ENCODE results near the gene INTS11. TPM values are rescaled to one million over a fixed set of nuclear protein-coding genes. Genes with fewer than 3 reads are reported as not detected.

Gene INTS11
- total and polyA plus RNA-seq, 2 of the 13 experiments (the other 11 are each of a cell fraction or from before 2014, with no cell fraction given): 52.8 to 94.8 TPM

DNA sequence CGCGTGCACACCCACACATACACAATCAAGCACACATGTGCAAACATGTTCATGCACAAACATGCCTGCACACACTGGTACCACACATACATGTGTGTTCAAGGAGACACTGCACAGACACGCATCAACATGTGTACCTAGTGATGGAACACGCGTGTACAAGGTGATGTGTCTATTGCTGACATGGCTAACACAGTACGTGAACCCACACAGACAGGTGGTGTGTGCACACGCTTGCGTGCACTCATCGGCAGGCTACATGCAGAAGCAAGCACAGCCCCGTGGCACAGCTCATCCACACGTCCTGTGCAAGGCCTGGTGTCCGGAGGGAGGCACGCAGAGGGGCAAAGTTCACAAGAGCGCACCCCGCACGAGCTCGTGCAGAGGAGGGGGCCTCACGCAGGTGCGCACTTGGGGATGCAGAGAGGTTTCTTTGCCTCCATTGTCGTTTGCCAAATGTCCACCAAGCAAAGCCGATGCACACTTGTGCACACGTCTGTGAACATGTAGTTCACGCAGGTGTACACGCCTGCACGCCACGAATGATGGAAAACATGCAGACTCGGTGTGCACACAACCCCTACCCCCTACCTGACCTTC, 17.7 kb downstream of the INTS11 start (continued):
- TF ChIP-seq CREB3 (CRISPR knock-in tag; IDR thresholded peaks at IDR 0.05) (no peak), RFXANK (CRISPR knock-in tag; IDR thresholded peaks at IDR 0.05) (no peak), NONO (IDR thresholded peaks at IDR 0.05) (no peak), NONO (CRISPR knock-in tag; conservative IDR thresholded peaks at IDR 0.05) (peak; percentile 64; the same call in 1 of the 2 replicates), FOXO1 (CRISPR knock-in tag; IDR thresholded peaks at IDR 0.05) (no peak), SMARCE1 (IDR thresholded peaks at IDR 0.05; ENCODE audit: borderline replicate concordance) (no peak), SOX5 (CRISPR knock-in tag; IDR thresholded peaks at IDR 0.05; ENCODE audit: borderline replicate concordance) (no peak), PAXIP1 (CRISPR knock-in tag; conservative IDR thresholded peaks at IDR 0.05) (peak; percentile 74), DPF2 (CRISPR knock-in tag; IDR thresholded peaks at IDR 0.05; ENCODE audit: borderline replicate concordance, low read depth) (peak; percentile 33; the same call in 1 of the 2 replicates), MTA1 (CRISPR knock-in tag; IDR thresholded peaks at IDR 0.05; ENCODE audit: borderline replicate concordance) (peak; percentile 81; the same call in 1 of the 2 replicates), NFE2L2 (IDR thresholded peaks at IDR 0.05; ENCODE audit: low read length) (no peak), U2AF2 (IDR thresholded peaks at IDR 0.05; ENCODE audit: low read depth, low read length) (no peak), ZFP41 (CRISPR knock-in tag; IDR thresholded peaks at IDR 0.05; ENCODE audit: borderline replicate concordance) (no peak), ZNF441 (CRISPR knock-in tag; IDR thresholded peaks at IDR 0.05; ENCODE audit: borderline replicate concordance) (no peak), ZNF577 (CRISPR knock-in tag; IDR thresholded peaks at IDR 0.05; ENCODE audit: borderline replicate concordance, low read depth) (no peak), XRCC5 (optimal IDR thresholded peaks at IDR 0.05; ENCODE audit: low read length) (no peak), TEAD3 (CRISPR knock-in tag; optimal IDR thresholded peaks at IDR 0.05; ENCODE audit: borderline replicate concordance) (no peak), TOE1 (CRISPR knock-in tag; IDR thresholded peaks at IDR 0.05) (no peak), TOPORS (CRISPR knock-in tag; IDR thresholded peaks at IDR 0.05) (no peak), MAF1 (CRISPR knock-in tag; IDR thresholded peaks at IDR 0.05; ENCODE audit: borderline replicate concordance) (no peak), ZNF549 (CRISPR knock-in tag; IDR thresholded peaks at IDR 0.05) (no peak), ZMAT3 (CRISPR knock-in tag; conservative IDR thresholded peaks at IDR 0.05) (peak; percentile 64; the same call in 1 of the 2 replicates)
- TF ChIP-seq, protein P1, sequence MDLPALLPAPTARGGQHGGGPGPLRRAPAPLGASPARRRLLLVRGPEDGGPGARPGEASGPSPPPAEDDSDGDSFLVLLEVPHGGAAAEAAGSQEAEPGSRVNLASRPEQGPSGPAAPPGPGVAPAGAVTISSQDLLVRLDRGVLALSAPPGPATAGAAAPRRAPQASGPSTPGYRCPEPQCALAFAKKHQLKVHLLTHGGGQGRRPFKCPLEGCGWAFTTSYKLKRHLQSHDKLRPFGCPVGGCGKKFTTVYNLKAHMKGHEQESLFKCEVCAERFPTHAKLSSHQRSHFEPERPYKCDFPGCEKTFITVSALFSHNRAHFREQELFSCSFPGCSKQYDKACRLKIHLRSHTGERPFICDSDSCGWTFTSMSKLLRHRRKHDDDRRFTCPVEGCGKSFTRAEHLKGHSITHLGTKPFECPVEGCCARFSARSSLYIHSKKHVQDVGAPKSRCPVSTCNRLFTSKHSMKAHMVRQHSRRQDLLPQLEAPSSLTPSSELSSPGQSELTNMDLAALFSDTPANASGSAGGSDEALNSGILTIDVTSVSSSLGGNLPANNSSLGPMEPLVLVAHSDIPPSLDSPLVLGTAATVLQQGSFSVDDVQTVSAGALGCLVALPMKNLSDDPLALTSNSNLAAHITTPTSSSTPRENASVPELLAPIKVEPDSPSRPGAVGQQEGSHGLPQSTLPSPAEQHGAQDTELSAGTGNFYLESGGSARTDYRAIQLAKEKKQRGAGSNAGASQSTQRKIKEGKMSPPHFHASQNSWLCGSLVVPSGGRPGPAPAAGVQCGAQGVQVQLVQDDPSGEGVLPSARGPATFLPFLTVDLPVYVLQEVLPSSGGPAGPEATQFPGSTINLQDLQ (CRISPR knock-in tag; IDR thresholded peaks at IDR 0.05): peak; percentile 80; the same call in 1 of the 2 replicates
